ENCODE measurements around the gene MET. TPM values are rescaled to one million over a fixed set of nuclear protein-coding genes. Genes with fewer than 3 reads are reported as not detected.

MET gene
- total RNA-seq, 1 donor from 2014 or later: 3.2 TPM

GRCh38 chr7:116762971-116763370, 91.0 kb downstream of the MET start:
- Mint-ChIP-seq H3K36me3 (ENCODE audit: low read depth) (no peaks in the 10 kb centered on the region), H3K27me3 (ENCODE audit: insufficient read depth) (peaks cover 6% of the 10 kb centered on the region), H3K4me3 (no peak overlapping the region), H3K4me1 (ENCODE audit: low read depth) (no peaks in the 10 kb centered on the region), H3K27ac (no peak overlapping the region), H3K9me3 (no peaks in the 10 kb centered on the region)
- DNase-seq (ENCODE audit: low spot score): no peak
- intact Hi-C loops (cut with micrococcal nuclease): no loop called here

- Mint-ChIP-seq H3K36me3 (ENCODE audit: low read depth) (no peaks in the 10 kb centered on the region), H3K4me1 (ENCODE audit: low read depth) (no peaks in the 10 kb centered on the region), H3K27ac (no peak overlapping the region), H3K27me3 (ENCODE audit: insufficient read depth) (peaks cover 6% of the 10 kb centered on the region), H3K9me3 (no peaks in the 10 kb centered on the region), H3K4me3 (no peak overlapping the region)
- intact Hi-C loops (cut with micrococcal nuclease): no loop called here
- no peak for DNase-seq (ENCODE audit: low spot score)
Observed at GRCh38 chr7:116763647-116764046, 91.7 kb downstream of the MET start.

GRCh38 chr7:116766881-116767280, 94.9 kb downstream of the MET start:
- Mint-ChIP-seq H3K27ac (no peak overlapping the region), H3K9me3 (no peaks in the 10 kb centered on the region), H3K4me1 (ENCODE audit: low read depth) (no peaks in the 10 kb centered on the region), H3K27me3 (ENCODE audit: insufficient read depth) (peaks cover 6% of the 10 kb centered on the region), H3K4me3 (no peak overlapping the region), H3K36me3 (ENCODE audit: low read depth) (no peaks in the 10 kb centered on the region)
- intact Hi-C loops (cut with micrococcal nuclease): no loop called here
- DNase-seq (ENCODE audit: low spot score): no peak

- no peak for DNase-seq (ENCODE audit: low spot score)
- intact Hi-C loops (cut with micrococcal nuclease): no loop called here
- Mint-ChIP-seq H3K4me3 (no peak overlapping the region), H3K27me3 (ENCODE audit: insufficient read depth) (peaks cover 8% of the 10 kb centered on the region), H3K27ac (no peak overlapping the region), H3K9me3 (no peaks in the 10 kb centered on the region), H3K4me1 (ENCODE audit: low read depth) (no peaks in the 10 kb centered on the region), H3K36me3 (ENCODE audit: low read depth) (no peaks in the 10 kb centered on the region)
Observed at GRCh38 chr7:116769546-116769945, 97.5 kb downstream of the MET start.

- Mint-ChIP-seq H3K4me1 (ENCODE audit: low read depth) (no peaks in the 10 kb centered on the region), H3K27ac (no peak overlapping the region), H3K4me3 (no peak overlapping the region), H3K36me3 (ENCODE audit: low read depth) (no peaks in the 10 kb centered on the region), H3K9me3 (no peaks in the 10 kb centered on the region), H3K27me3 (ENCODE audit: insufficient read depth) (peaks cover 6% of the 10 kb centered on the region)
- no peak for DNase-seq (ENCODE audit: low spot score)
- intact Hi-C loops (cut with micrococcal nuclease): no loop called here
Observed at GRCh38 chr7:116770941-116771340, 98.9 kb downstream of the MET start.

GRCh38 chr7:116771640-116772039, 99.6 kb downstream of the MET start:
- H3K27ac Mint-ChIP-seq: no peak overlapping the region
- intact Hi-C loops (cut with micrococcal nuclease): no loop called here
- no peak for DNase-seq (ENCODE audit: low spot score)
- no peak overlapping the region for H3K4me3 Mint-ChIP-seq
- H3K4me1 Mint-ChIP-seq (ENCODE audit: low read depth): no peaks in the 10 kb centered on the region
- no peaks in the 10 kb centered on the region for H3K36me3 Mint-ChIP-seq (ENCODE audit: low read depth)
- H3K27me3 Mint-ChIP-seq (ENCODE audit: insufficient read depth): peaks cover 6% of the 10 kb centered on the region
- H3K9me3 Mint-ChIP-seq: no peaks in the 10 kb centered on the region

GRCh38 chr7:116772423-116772863, 100.4 kb downstream of the MET start:
- no peak for DNase-seq (ENCODE audit: low spot score)
- Mint-ChIP-seq H3K4me3 (no peak overlapping the region), H3K9me3 (no peaks in the 10 kb centered on the region), H3K27me3 (ENCODE audit: insufficient read depth) (peaks cover 6% of the 10 kb centered on the region), H3K27ac (no peak overlapping the region), H3K36me3 (ENCODE audit: low read depth) (no peaks in the 10 kb centered on the region), H3K4me1 (ENCODE audit: low read depth) (no peaks in the 10 kb centered on the region)
- intact Hi-C loops (cut with micrococcal nuclease): no loop called here

- H3K27me3 Mint-ChIP-seq (ENCODE audit: insufficient read depth): peaks cover 6% of the 10 kb centered on the region
- intact Hi-C loops (cut with micrococcal nuclease): no loop called here
- H3K4me3 Mint-ChIP-seq: no peak overlapping the region
- no peak for DNase-seq (ENCODE audit: low spot score)
- no peaks in the 10 kb centered on the region for H3K36me3 Mint-ChIP-seq (ENCODE audit: low read depth)
- no peaks in the 10 kb centered on the region for H3K4me1 Mint-ChIP-seq (ENCODE audit: low read depth)
- H3K27ac Mint-ChIP-seq: no peak overlapping the region
- no peaks in the 10 kb centered on the region for H3K9me3 Mint-ChIP-seq
Observed at GRCh38 chr7:116772926-116773749, 101.1 kb downstream of the MET start.

- no peaks in the 10 kb centered on the region for H3K4me1 Mint-ChIP-seq (ENCODE audit: low read depth)
- no peak for DNase-seq (ENCODE audit: low spot score)
- H3K27me3 Mint-ChIP-seq (ENCODE audit: insufficient read depth): peaks cover 6% of the 10 kb centered on the region
- H3K36me3 Mint-ChIP-seq (ENCODE audit: low read depth): no peaks in the 10 kb centered on the region
- intact Hi-C loops (cut with micrococcal nuclease): no loop called here
- no peak overlapping the region for H3K27ac Mint-ChIP-seq
- no peaks in the 10 kb centered on the region for H3K9me3 Mint-ChIP-seq
- H3K4me3 Mint-ChIP-seq: no peak overlapping the region
Observed at GRCh38 chr7:116776046-116776445, 104.0 kb downstream of the MET start.

- no peak overlapping the region for H3K4me3 Mint-ChIP-seq
- H3K36me3 Mint-ChIP-seq (ENCODE audit: low read depth): no peaks in the 10 kb centered on the region
- H3K27me3 Mint-ChIP-seq (ENCODE audit: insufficient read depth): peaks cover 6% of the 10 kb centered on the region
- no peaks in the 10 kb centered on the region for H3K9me3 Mint-ChIP-seq
- intact Hi-C loops (cut with micrococcal nuclease): no loop called here
- no peak overlapping the region for H3K27ac Mint-ChIP-seq
- no peaks in the 10 kb centered on the region for H3K4me1 Mint-ChIP-seq (ENCODE audit: low read depth)
- DNase-seq (ENCODE audit: low spot score): no peak
Observed at GRCh38 chr7:116776610-116777289, 104.8 kb downstream of the MET start.

- no peak for DNase-seq (ENCODE audit: low spot score)
- intact Hi-C loops (cut with micrococcal nuclease): no loop called here
- Mint-ChIP-seq H3K9me3 (no peaks in the 10 kb centered on the region), H3K4me3 (no peak overlapping the region), H3K36me3 (ENCODE audit: low read depth) (no peaks in the 10 kb centered on the region), H3K27ac (no peak overlapping the region), H3K27me3 (ENCODE audit: insufficient read depth) (peaks cover 6% of the 10 kb centered on the region), H3K4me1 (ENCODE audit: low read depth) (no peaks in the 10 kb centered on the region)
Observed at GRCh38 chr7:116777651-116778281, 105.8 kb downstream of the MET start.

- Mint-ChIP-seq H3K9me3 (no peaks in the 10 kb centered on the region), H3K36me3 (ENCODE audit: low read depth) (no peaks in the 10 kb centered on the region), H3K4me3 (no peak overlapping the region), H3K27me3 (ENCODE audit: insufficient read depth) (no peaks in the 10 kb centered on the region), H3K4me1 (ENCODE audit: low read depth) (no peaks in the 10 kb centered on the region), H3K27ac (no peak overlapping the region)
- intact Hi-C loops (cut with micrococcal nuclease): no loop called here
- no peak for DNase-seq (ENCODE audit: low spot score)
Observed at GRCh38 chr7:116779216-116779615, 107.2 kb downstream of the MET start.

- DNase-seq (ENCODE audit: low spot score): no peak
- Mint-ChIP-seq H3K36me3 (ENCODE audit: low read depth) (no peaks in the 10 kb centered on the region), H3K27ac (no peak overlapping the region), H3K9me3 (no peaks in the 10 kb centered on the region), H3K4me1 (ENCODE audit: low read depth) (no peaks in the 10 kb centered on the region), H3K27me3 (ENCODE audit: insufficient read depth) (no peaks in the 10 kb centered on the region), H3K4me3 (no peak overlapping the region)
- intact Hi-C loops (cut with micrococcal nuclease): no loop called here
Observed at GRCh38 chr7:116779931-116780330, 107.9 kb downstream of the MET start.

All from activated T-helper 1 cell treated with anti-CD3 and anti-CD28 coated beads, Interleukin-12 subunit alpha, Interleukin-12 subunit beta, Interleukin-2, Interleukin-4 antibody, amounts not matched to agents 30 ng/mL and 10 ng/mL and 1 ng/mL, durations not matched to agents 14 hours and 24 hours and 36 hours (primary cell).